GM12878 (cell line): ENCODE measurements around the gene ABCC4.

Source experiments
- CBFB ChIP-seq: IDR thresholded peaks from 2 replicates; pipeline ENCODE4 v1.6.1; 2016; ENCODE audit warnings: antibody characterized with exemption, low read depth
- CEBPB ChIP-seq, 2 experiments: fragments of 150-350 bp in 1 of 2; IDR thresholded peaks; 2 replicates each; pipeline ENCODE4 v1.6.1; 2012 to 2014; ENCODE audit warnings: low read depth in 2 of 2, low read length in 2 of 2, borderline replicate concordance in 1 of 2, inconsistent platforms in 1 of 2
- CTCF ChIP-seq, 3 experiments: IDR thresholded peaks in 2 of 3; conservative IDR thresholded peaks in 1 of 3; 2 replicates each; pipeline ENCODE4 v1.5.1; 2011; ENCODE audit warnings: low read depth in 3 of 3, low read length in 3 of 3, mild to moderate bottlenecking in 3 of 3, control low read depth in 2 of 3, moderate library complexity in 2 of 3, inconsistent platforms in 1 of 3, mixed read lengths in 1 of 3; ENCODE audit not compliant: control insufficient read depth in 2 of 3, insufficient read depth in 1 of 3; ENCODE audit errors: extremely low read depth in 1 of 3
- EP300 ChIP-seq, 2 experiments: fragments of 150-350 bp in 1 of 2; IDR thresholded peaks; 2 replicates each; pipeline ENCODE4 v1.6.1; 2011 to 2012; ENCODE audit warnings: low read depth in 2 of 2, low read length in 2 of 2, borderline replicate concordance in 1 of 2, improper control_type of control experiment in 1 of 2, inconsistent platforms in 1 of 2; ENCODE audit not compliant: control insufficient read depth in 1 of 2
- EZH2 ChIP-seq: IDR thresholded peaks from 2 replicates; pipeline ENCODE4 v1.6.1; 2012; ENCODE audit warnings: low read depth, mild to moderate bottlenecking, control low read depth, inconsistent platforms, low read length, borderline replicate concordance; ENCODE audit not compliant: control insufficient read depth
- JUND ChIP-seq: IDR thresholded peaks from 2 replicates; pipeline ENCODE4 v1.6.1; 2012; ENCODE audit warnings: low read depth, mild to moderate bottlenecking, low read length, improper control_type of control experiment, moderate library complexity
- MXI1 ChIP-seq: fragments of 150-350 bp; IDR thresholded peaks from 2 replicates; pipeline ENCODE4 v1.6.1; 2011; ENCODE audit warnings: low read depth, mild to moderate bottlenecking, inconsistent platforms, low read length, improper control_type of control experiment
- MYC ChIP-seq: IDR thresholded peaks from 2 replicates; pipeline ENCODE4 v1.6.1; 2011; ENCODE audit warnings: mild to moderate bottlenecking, low read length, moderate library complexity, inconsistent platforms; ENCODE audit not compliant: insufficient read depth, insufficient replicate concordance, insufficient read length, severe bottlenecking
- RAD51 ChIP-seq: fragments of 450-650 bp; IDR thresholded peaks from 2 replicates; pipeline ENCODE4 v1.6.1; 2016; ENCODE audit warnings: moderate library complexity, mild to moderate bottlenecking, inconsistent platforms
- REST ChIP-seq: IDR thresholded peaks from 2 replicates; pipeline ENCODE4 v1.6.1; 2012; ENCODE audit warnings: mild to moderate bottlenecking, low read depth, low read length

GRCh38 chr13:95188128-95188527 lies 113.1 kb downstream of the ABCC4 start:
- no peak for TF ChIP-seq EZH2
- no peak for TF ChIP-seq CTCF (IDR thresholded peaks at IDR 0.05 in 2 of 3, conservative IDR thresholded peaks at IDR 0.05 in 1 of 3; ENCODE audit: control insufficient read depth in 2 of 3, extremely low read depth in 1 of 3, insufficient read depth in 1 of 3, low read depth in 3 of 3, low read length in 3 of 3)
- no peak for TF ChIP-seq MXI1
- no peak for TF ChIP-seq RAD51
- TF ChIP-seq CEBPB (IDR thresholded peaks at IDR 0.05; ENCODE audit: borderline replicate concordance in 1 of 2, low read depth in 2 of 2, low read length in 2 of 2), result no peak
- TF ChIP-seq MYC, result no peak
- no peak for TF ChIP-seq CBFB
- no peak for TF ChIP-seq EP300 (IDR thresholded peaks at IDR 0.05; ENCODE audit: borderline replicate concordance in 1 of 2, control insufficient read depth in 1 of 2, low read depth in 2 of 2, low read length in 2 of 2)
- TF ChIP-seq JUND, result no peak
- no peak for TF ChIP-seq REST
